Kidney epithelial cell (primary cell): ENCODE measurements around the gene RUSC2. TPM values are rescaled to one million over a fixed set of nuclear protein-coding genes. Genes with fewer than 3 reads are reported as not detected.
"Not testable (repeated sequence)": the region's sequence is repeated elsewhere in the genome, so short reads cannot be mapped to it uniquely, and the experiment has no call there.

ENCODE experiments used
- DNase-seq: peaks from one replicate; pipeline ENCODE4 v3.0.0-alpha.2; 2010; ENCODE audit warnings: low read depth
- H3K27me3 ChIP-seq: 2 replicates; pipeline ENCODE4 v1.6.0; 2011; ENCODE audit warnings: low read length; ENCODE audit not compliant: control insufficient read depth, insufficient read depth
- H3K36me3 ChIP-seq: 2 replicates; pipeline ENCODE4 v1.5.1; 2011; ENCODE audit warnings: low read length; ENCODE audit not compliant: control insufficient read depth, insufficient read depth
- H3K4me3 ChIP-seq: 2 replicates; pipeline ENCODE4 v1.5.1; 2011; ENCODE audit warnings: low read depth, mild to moderate bottlenecking, control low read depth, low read length
- CTCF ChIP-seq: IDR thresholded peaks from 2 replicates; pipeline ENCODE4 v1.5.1; 2011; ENCODE audit warnings: mild to moderate bottlenecking, moderate library complexity, low read length, control low read depth, inconsistent platforms; ENCODE audit not compliant: insufficient read depth, poor library complexity, severe bottlenecking
- total RNA-seq: library from RNA; depleted of rRNA; stranded (reverse); fragments of >200 nt; gene quantifications from 2 replicates; pipeline ENCODE4 v1.2.3, GENCODE V29; 2015

Gene RUSC2
- total RNA-seq, 1 donor from 2014 or later, result 29.6 TPM

GRCh38 chr9:35464141-35465025 is 25.5 kb upstream of the RUSC2 start:
- DNase-seq, result no peak
- Histone ChIP-seq H3K4me3 (no peak overlapping the region), H3K27me3 (no peaks in the 10 kb centered on the region), H3K36me3 (no peaks in the 10 kb centered on the region)
- no peak for TF ChIP-seq CTCF

GRCh38 chr9:35470340-35470739 is 19.6 kb upstream of the RUSC2 start:
- H3K27me3 ChIP-seq, result no peaks in the 10 kb centered on the region
- no peak for TF ChIP-seq CTCF
- no peak for DNase-seq
- no peaks in the 10 kb centered on the region for H3K36me3 ChIP-seq
- H3K4me3 ChIP-seq, result no peak overlapping the region

GRCh38 chr9:35470894-35471293 is 19.0 kb upstream of the RUSC2 start:
- Histone ChIP-seq H3K4me3 (no peak overlapping the region), H3K36me3 (no peaks in the 10 kb centered on the region), H3K27me3 (no peaks in the 10 kb centered on the region)
- no peak for TF ChIP-seq CTCF
- no peak for DNase-seq

GRCh38 chr9:35476596-35476995 is 13.3 kb upstream of the RUSC2 start:
- H3K4me3 ChIP-seq, result no peak overlapping the region
- H3K36me3 ChIP-seq, result no peaks in the 10 kb centered on the region
- no peak for DNase-seq
- TF ChIP-seq CTCF, result no peak
- H3K27me3 ChIP-seq, result no peaks in the 10 kb centered on the region

- not testable (repeated sequence) for H3K27me3 ChIP-seq, H3K36me3 ChIP-seq, H3K4me3 ChIP-seq
- peak; percentile 83 for TF ChIP-seq CTCF
- peak; percentile 39 for DNase-seq
Observed at GRCh38 chr9:35477211-35477855, 12.6 kb upstream of the RUSC2 start.

GRCh38 chr9:35478871-35479270 is 11.0 kb upstream of the RUSC2 start:
- Histone ChIP-seq H3K4me3 (no peak overlapping the region), H3K27me3 (no peaks in the 10 kb centered on the region), H3K36me3 (no peaks in the 10 kb centered on the region)
- DNase-seq, result no peak
- no peak for TF ChIP-seq CTCF
